Natural killer cell treated with Interleukin-12 subunit alpha and Interleukin-12 subunit beta and Interleukin-15 and Interleukin-18, amount 100 ng/mL, for 72 hours (primary cell): ENCODE measurements around the gene ST3GAL3. TPM values are rescaled to one million over a fixed set of nuclear protein-coding genes. Genes with fewer than 3 reads are reported as not detected.
A peak's percentile ranks its signal among the peaks of the same experiment; 100 is the strongest.
"Not testable (repeated sequence)": the region's sequence is repeated elsewhere in the genome, so short reads cannot be mapped to it uniquely, and the experiment has no call there.

ENCODE experiments used
- ATAC-seq, 2 donors: fragments of 150-1000 bp; cut with Tn5 transposase in 1 of 2; sonication (Bioruptor Pico), chemical (Tn5 transposase) in 1 of 2; 2 replicates each; pipeline ENCODE4 v1.10.0; 2021
- DNase-seq: peaks from one replicate; pipeline ENCODE4 v3.0.0; 2022; ENCODE audit warnings: low spot score
- H3K27ac Mint-ChIP-seq, 2 donors: 1 replicate in 1 of 2; 2 replicates in 1 of 2; pipeline ENCODE4 v1.8.0; 2022; ENCODE audit warnings: mixed read lengths in 2 of 2, mild to moderate bottlenecking in 1 of 2, moderate library complexity in 1 of 2
- H3K27me3 Mint-ChIP-seq, 2 donors: 1 replicate in 1 of 2; 2 replicates in 1 of 2; pipeline ENCODE4 v1.8.0; 2022; ENCODE audit warnings: mixed read lengths in 2 of 2
- H3K36me3 Mint-ChIP-seq: one replicate; pipeline ENCODE4 v1.8.0; 2022; ENCODE audit warnings: mixed read lengths
- H3K4me1 Mint-ChIP-seq, 2 donors: 1 replicate in 1 of 2; 2 replicates in 1 of 2; pipeline ENCODE4 v1.8.0; 2022; ENCODE audit warnings: low read depth in 2 of 2, mixed read lengths in 2 of 2, mild to moderate bottlenecking in 1 of 2
- H3K4me3 Mint-ChIP-seq: one replicate; pipeline ENCODE4 v1.8.0; 2022; ENCODE audit warnings: mixed read lengths
- H3K9me3 Mint-ChIP-seq: 2 replicates; pipeline ENCODE4 v1.8.0; 2022; ENCODE audit warnings: mixed read lengths
- total RNA-seq, 2 donors: library from RNA; stranded (reverse); gene quantifications; one replicate each; pipeline ENCODE4 v1.2.3, GENCODE V29; 2022

The ST3GAL3 gene
- total RNA-seq, 2 donors from 2014 or later, result 20.7 to 49.4 TPM

GRCh38 chr1:43817304-43817939 is 110.1 kb downstream of the ST3GAL3 start:
- Mint-ChIP-seq H3K27me3 (no peaks in the 10 kb centered on the region), H3K36me3 (peaks cover 29% of the 10 kb centered on the region), H3K9me3 (no peaks in the 10 kb centered on the region), H3K4me3 (no peak overlapping the region), H3K4me1 (no peaks in the 10 kb centered on the region), H3K27ac (no peak overlapping the region)
- ATAC-seq (no peak), DNase-seq (no peak)

GRCh38 chr1:43818691-43819090 is 111.4 kb downstream of the ST3GAL3 start:
- Mint-ChIP-seq H3K27ac (no peak overlapping the region), H3K4me1 (peaks cover 0 to 4% of the 10 kb centered on the region in 2 donors), H3K9me3 (no peaks in the 10 kb centered on the region), H3K27me3 (no peaks in the 10 kb centered on the region), H3K36me3 (peaks cover 29% of the 10 kb centered on the region), H3K4me3 (no peak overlapping the region)
- ATAC-seq (no peak), DNase-seq (no peak)

DNA sequence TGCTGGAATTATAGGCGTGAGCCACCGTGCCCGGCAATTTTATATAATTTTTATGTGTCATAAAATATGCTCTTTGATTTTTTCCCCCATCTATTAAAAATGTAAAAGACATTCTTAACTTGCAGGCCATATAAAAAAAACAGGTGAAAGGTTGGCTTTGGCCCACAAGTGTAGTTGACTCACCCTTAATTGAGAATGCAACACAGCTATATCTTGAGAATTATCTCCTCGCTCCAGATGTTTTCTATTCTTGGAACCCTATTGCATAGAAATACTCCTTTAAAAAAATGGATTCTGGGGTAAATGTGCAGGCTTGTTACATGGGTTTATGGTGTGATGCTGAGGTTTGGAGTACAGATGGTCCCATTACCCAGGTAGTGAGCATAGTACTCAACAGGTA is 112.0 kb downstream of the ST3GAL3 start:
- no peak overlapping the region for H3K4me3 Mint-ChIP-seq
- ATAC-seq, result no peak
- DNase-seq, result no peak
- no peak overlapping the region for H3K27ac Mint-ChIP-seq
- peaks cover 29% of the 10 kb centered on the region for H3K36me3 Mint-ChIP-seq
- H3K27me3 Mint-ChIP-seq, result no peaks in the 10 kb centered on the region
- H3K4me1 Mint-ChIP-seq, result peaks cover 0 to 4% of the 10 kb centered on the region in 2 donors
- no peaks in the 10 kb centered on the region for H3K9me3 Mint-ChIP-seq

DNA sequence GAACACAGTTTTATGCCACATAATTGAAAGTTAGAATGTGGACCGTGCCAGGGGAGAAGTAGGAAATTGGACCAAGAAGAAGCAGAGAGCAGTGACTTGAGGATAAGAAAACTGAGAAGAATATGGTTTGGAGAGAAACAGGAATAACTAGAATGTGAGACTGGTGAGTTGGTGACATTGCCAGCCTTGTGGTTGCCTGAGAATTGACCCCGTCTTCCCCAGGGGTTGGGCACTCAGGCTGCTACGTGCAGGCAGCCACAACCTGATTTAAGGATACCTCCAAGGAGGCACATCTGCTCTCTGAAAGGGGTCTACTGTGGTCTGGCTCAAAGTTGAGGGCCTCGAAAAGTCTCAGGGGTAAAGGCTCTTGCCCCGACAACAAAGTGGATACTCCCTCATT is 114.1 kb downstream of the ST3GAL3 start:
- H3K9me3 Mint-ChIP-seq, result no peaks in the 10 kb centered on the region
- no peak overlapping the region for H3K27ac Mint-ChIP-seq
- H3K27me3 Mint-ChIP-seq, result no peaks in the 10 kb centered on the region
- no peak for ATAC-seq
- peaks cover 0 to 4% of the 10 kb centered on the region in 2 donors for H3K4me1 Mint-ChIP-seq
- peaks cover 29% of the 10 kb centered on the region for H3K36me3 Mint-ChIP-seq
- no peak for DNase-seq
- no peak overlapping the region for H3K4me3 Mint-ChIP-seq

DNA sequence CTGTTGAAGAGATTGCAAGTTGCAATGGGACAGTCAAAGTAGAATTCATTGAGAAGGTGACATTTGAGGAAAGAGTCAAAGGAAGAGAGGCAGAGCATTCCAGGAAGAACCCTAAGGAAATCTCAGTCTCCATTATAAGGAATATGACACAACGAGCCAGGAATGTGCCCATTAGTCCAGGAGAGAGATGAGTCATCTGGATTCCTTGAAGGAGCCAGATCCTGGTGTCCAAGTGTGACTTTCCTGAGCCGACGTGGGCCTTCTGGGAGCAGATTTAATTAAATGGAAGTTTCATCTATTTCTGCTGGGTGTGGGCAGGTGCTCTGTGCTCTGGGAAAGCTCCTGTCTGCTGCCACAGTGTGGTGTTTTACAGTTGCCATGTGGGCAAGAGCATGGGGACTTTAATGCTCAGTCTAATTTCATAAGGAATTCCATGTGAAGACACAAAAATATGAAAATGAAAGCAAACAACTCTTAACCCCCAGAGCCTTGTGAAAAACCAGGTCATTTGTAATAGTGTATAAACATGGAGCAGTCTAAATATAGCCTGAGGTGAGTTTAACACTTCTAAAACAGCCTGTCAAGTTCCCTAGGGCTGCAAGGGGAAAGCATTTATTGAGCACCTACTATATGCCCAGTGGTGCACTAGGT is 114.8 kb downstream of the ST3GAL3 start:
- H3K36me3 Mint-ChIP-seq, result peaks cover 29% of the 10 kb centered on the region
- peaks cover 0 to 4% of the 10 kb centered on the region in 2 donors for H3K4me1 Mint-ChIP-seq
- no peak for ATAC-seq
- H3K4me3 Mint-ChIP-seq, result no peak overlapping the region
- H3K27ac Mint-ChIP-seq, result no peak overlapping the region
- DNase-seq, result no peak
- no peaks in the 10 kb centered on the region for H3K9me3 Mint-ChIP-seq
- H3K27me3 Mint-ChIP-seq, result no peaks in the 10 kb centered on the region

GRCh38 chr1:43824795-43825194 is 117.5 kb downstream of the ST3GAL3 start:
- DNase-seq (no peak), ATAC-seq (no peak)
- no peak overlapping the region for H3K4me3 Mint-ChIP-seq
- no peak overlapping the region for H3K27ac Mint-ChIP-seq
- H3K27me3 Mint-ChIP-seq, result no peaks in the 10 kb centered on the region
- no peaks in the 10 kb centered on the region for H3K9me3 Mint-ChIP-seq
- peaks cover 11% of the 10 kb centered on the region for H3K36me3 Mint-ChIP-seq
- peaks cover 0 to 4% of the 10 kb centered on the region in 2 donors for H3K4me1 Mint-ChIP-seq

DNA sequence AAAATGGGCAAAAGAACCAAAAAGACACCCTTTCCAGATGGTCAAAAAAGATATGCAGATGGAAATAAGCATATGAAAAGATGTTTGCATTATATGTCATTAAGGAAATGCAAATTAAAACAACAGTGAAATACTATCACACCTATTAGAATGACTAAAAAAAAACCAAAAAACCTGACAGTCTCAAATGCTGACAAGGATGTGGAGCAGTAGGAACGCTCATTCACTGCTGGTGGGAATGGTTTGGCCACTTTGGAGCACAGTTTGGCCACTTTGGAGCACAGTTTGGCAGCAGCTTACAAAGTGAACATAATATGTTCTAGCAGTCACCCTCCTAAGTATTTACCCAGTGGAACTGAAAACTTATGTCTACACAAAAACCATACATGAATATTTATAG is 121.2 kb downstream of the ST3GAL3 start:
- Mint-ChIP-seq H3K4me3 (no peak overlapping the region), H3K27me3 (no peaks in the 10 kb centered on the region), H3K36me3 (peaks cover 5% of the 10 kb centered on the region), H3K27ac (no peak overlapping the region), H3K4me1 (peaks cover 8 to 10% of the 10 kb centered on the region in 2 donors), H3K9me3 (no peaks in the 10 kb centered on the region)
- DNase-seq, result no peak
- ATAC-seq, result no peak

DNA sequence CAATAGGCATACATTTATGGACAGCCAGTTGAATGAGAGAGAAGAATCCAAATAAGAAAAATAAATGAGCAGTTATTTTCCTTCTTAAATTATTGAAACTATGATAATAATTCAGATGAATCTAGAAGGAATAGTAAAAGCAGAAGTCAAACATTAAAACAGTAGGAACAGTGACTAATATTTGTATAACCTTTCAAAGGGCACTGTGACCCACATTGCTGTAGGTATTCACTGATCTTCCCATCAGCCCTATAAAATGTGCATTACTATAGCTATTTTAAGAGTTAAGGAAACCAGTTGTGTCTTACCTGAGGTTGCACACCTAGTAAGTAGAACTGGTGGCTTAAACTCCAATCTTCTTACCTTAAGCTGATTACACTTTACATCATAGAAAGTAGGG is 123.5 kb downstream of the ST3GAL3 start:
- ATAC-seq (no peak), DNase-seq (no peak)
- peaks cover 14 to 20% of the 10 kb centered on the region in 2 donors for H3K4me1 Mint-ChIP-seq
- no peak overlapping the region for H3K4me3 Mint-ChIP-seq
- no peaks in the 10 kb centered on the region for H3K9me3 Mint-ChIP-seq
- no peak overlapping the region for H3K27ac Mint-ChIP-seq
- no peaks in the 10 kb centered on the region for H3K27me3 Mint-ChIP-seq
- H3K36me3 Mint-ChIP-seq, result no peaks in the 10 kb centered on the region

GRCh38 chr1:43831851-43832250 is 124.5 kb downstream of the ST3GAL3 start:
- H3K36me3 Mint-ChIP-seq, result no peaks in the 10 kb centered on the region
- H3K27ac Mint-ChIP-seq, result peak overlapping the region in 1 of 2 donors; percentile 17
- no peak overlapping the region for H3K4me3 Mint-ChIP-seq
- H3K4me1 Mint-ChIP-seq, result peaks cover 15 to 26% of the 10 kb centered on the region in 2 donors
- H3K27me3 Mint-ChIP-seq, result no peaks in the 10 kb centered on the region
- no peaks in the 10 kb centered on the region for H3K9me3 Mint-ChIP-seq
- ATAC-seq (no peak), DNase-seq (no peak)

GRCh38 chr1:43832255-43832654 is 124.9 kb downstream of the ST3GAL3 start:
- H3K36me3 Mint-ChIP-seq, result no peaks in the 10 kb centered on the region
- peaks cover 15 to 27% of the 10 kb centered on the region in 2 donors for H3K4me1 Mint-ChIP-seq
- DNase-seq (no peak), ATAC-seq (peak in 1 of 2 donors; percentile 37)
- no peaks in the 10 kb centered on the region for H3K9me3 Mint-ChIP-seq
- peak overlapping the region in 1 of 2 donors; percentile 17 for H3K27ac Mint-ChIP-seq
- H3K27me3 Mint-ChIP-seq, result no peaks in the 10 kb centered on the region
- no peak overlapping the region for H3K4me3 Mint-ChIP-seq

DNA sequence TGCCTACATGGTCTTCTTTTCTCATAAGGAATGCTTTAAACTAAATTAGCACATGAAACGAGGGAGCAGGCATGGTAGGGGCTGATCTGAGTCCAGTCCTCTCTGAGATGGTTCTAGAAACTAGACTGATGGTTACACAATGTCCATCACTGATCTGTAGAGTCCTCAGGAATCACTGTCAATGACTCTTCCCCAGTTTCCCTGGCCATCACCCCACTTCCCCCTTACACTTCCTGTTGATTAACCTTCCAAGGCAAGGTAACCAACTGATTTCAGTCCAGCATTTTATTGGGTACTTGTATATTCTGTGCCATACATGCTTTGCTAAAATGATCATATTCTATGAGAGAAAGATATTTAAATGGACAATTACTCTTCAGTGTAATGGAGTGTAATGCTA is 125.7 kb downstream of the ST3GAL3 start:
- DNase-seq, result no peak
- Mint-ChIP-seq H3K27ac (peak overlapping the region in 1 of 2 donors; percentile 17), H3K27me3 (no peaks in the 10 kb centered on the region), H3K4me3 (no peak overlapping the region), H3K36me3 (no peaks in the 10 kb centered on the region), H3K9me3 (no peaks in the 10 kb centered on the region), H3K4me1 (peaks cover 15 to 27% of the 10 kb centered on the region in 2 donors)
- no peak for ATAC-seq

DNA sequence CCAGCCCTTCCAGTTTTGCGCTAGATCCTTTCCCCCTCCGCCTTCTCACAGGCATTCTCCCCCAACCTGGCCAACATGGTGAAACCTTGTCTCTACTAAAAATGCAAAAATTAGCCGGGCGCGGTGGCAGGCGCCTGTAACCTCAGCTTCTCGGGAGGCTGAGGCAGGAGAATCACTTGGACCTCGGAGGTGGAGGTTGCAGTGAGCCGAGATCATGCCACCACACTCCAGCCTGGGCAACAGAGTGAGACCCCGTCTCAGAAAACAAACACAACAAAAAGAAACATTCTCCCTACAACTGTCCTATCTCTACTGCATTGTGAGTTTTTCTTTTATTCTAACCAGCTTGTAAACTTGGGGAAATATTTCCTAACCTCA is 126.6 kb downstream of the ST3GAL3 start:
- not testable (repeated sequence) for ATAC-seq, H3K27me3 Mint-ChIP-seq, H3K9me3 Mint-ChIP-seq, H3K4me3 Mint-ChIP-seq, H3K36me3 Mint-ChIP-seq, DNase-seq
- peaks cover 18 to 31% of the 10 kb centered on the region in 2 donors for H3K4me1 Mint-ChIP-seq
- H3K27ac Mint-ChIP-seq, result peak overlapping the region in 1 of 2 donors; percentile 61

GRCh38 chr1:43834280-43835081 is 127.1 kb downstream of the ST3GAL3 start:
- Mint-ChIP-seq H3K9me3 (no peaks in the 10 kb centered on the region), H3K36me3 (no peaks in the 10 kb centered on the region), H3K4me3 (no peak overlapping the region), H3K27ac (peak overlapping the region in 1 of 2 donors; percentile 61), H3K4me1 (peaks cover 18 to 31% of the 10 kb centered on the region in 2 donors), H3K27me3 (no peaks in the 10 kb centered on the region)
- ATAC-seq, result no peak
- DNase-seq, result no peak
